ENCODE data around the gene PFKP.

The PFKP gene

DNA sequence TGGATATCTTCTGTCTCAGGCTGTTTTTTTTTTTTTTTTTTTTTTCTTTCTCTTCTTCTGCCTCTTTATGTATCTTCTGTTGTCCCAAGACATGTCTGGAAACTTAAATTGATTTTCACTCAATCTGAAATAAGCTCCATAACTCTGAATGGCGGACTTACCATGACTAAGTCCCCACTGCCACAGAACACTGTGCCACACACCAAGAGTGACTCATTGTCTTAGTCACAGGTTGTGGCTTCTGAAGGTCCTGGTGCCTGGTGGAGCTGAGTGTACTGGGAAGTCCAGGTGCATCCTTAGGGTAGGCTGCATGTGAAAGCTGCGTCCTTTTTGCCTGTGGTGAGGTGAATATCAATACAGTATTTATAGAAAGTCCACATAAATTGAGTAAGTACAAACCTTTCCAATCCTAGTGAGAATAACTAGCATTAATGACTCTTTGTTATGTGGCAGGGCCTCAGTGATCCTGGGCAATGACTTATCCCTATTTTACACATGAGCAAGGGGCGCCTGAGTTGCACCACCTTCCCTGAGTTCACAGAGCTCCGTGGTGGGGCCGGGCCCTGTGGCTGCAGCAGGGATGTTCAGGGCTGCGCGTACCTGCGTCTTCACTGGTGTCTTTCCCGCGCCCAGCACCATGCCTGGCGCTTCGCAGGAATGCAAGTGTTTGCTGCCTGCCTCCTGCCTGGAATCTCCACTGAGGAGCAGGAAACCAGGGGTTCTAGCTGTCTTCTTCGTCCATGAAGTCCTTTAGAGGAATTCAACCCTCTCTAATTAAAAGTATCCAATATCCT lies 4.3 kb downstream of the PFKP start:
- peak; percentile 80 for DNase-seq

DNA sequence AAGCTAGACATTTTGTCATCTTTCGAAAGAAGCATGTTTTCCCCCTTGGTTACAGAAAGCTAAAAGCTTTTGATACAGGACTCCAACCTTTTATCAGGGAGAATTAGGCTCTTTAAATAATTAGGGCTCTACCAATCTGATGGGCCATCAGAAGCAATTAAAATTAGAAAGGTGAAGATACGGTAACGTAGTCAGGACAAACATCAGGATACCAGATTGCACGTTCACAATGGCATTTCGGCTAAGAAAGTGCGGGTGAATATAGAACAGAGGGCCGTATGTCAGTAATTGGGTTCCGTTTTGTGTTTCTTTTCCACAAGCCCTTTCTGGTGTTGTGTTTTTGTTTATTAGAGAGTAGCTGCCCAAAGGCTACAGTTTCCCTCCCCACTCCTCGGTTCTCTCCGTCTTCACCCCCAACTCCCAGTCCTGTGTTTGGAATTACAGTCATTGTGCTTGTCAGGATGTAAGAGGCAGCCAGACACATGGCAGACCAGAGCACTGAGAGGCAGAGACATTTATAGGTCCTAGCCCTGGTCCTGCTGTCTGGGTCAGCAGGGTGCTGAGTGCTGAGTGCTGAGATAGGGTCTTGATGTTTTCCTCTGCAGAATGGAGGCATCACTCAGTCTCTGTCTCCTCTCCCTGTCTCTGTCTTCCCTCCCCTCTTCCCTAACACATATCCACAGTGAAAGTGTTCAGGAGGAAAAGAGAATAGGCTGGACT lies 5.5 kb downstream of the PFKP start:
- DNase-seq: no peak

DNA sequence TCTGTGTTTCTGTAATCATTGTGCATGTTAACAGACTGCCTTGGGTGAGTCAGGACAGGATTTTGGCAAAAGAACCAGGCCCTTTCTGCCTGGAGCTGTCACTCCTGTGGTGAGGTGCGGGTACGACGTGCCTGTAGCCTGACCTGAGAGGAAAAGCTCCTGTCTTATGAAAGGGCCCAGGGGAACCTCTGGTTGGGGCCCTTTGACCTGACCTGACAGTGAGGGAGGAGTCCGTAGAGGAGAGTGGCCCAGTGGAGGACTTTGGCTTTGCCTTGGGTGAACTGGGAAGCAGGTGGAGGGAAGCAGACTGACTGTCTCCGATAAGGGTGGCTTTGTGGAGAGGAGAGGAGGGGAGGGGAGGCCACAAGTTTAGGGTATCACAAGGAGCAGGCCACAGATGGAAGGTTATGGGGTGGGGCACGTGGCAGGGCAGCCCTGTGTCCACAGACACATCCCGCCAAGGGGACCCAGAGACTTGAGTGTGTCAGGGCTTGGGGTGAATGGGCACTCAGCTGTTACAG lies 6.9 kb downstream of the PFKP start:
- no peak for DNase-seq

DNA sequence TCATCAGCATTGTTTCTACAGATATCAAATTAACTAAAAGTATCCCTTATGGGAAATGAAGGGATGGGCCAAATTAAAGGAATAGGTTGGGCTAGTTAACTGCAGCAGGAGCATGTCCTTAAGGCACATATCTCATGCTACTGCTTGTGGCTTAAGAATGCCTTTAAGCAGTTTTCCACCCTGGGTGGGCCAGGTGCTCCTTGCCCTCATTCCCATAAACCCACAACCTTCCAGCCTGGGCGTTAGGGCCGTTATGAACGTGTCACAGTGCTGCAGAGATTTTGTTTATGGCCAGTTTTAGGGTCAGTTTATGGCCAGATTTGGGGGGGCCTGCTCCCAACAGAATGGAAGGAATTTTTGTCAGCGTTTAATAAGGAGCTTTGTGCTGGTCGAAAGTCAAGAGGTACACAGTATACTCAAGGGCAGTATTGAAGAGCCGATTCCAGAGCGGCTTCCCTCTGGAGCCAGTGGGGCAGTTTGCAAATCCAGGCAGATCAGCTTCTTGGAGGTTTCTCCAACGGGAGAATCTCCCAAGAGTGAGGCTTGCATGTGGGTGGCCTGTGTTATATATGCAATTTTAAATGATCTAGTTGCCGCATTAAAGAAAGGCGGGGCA lies 7.7 kb downstream of the PFKP start:
- DNase-seq: no peak

DNA sequence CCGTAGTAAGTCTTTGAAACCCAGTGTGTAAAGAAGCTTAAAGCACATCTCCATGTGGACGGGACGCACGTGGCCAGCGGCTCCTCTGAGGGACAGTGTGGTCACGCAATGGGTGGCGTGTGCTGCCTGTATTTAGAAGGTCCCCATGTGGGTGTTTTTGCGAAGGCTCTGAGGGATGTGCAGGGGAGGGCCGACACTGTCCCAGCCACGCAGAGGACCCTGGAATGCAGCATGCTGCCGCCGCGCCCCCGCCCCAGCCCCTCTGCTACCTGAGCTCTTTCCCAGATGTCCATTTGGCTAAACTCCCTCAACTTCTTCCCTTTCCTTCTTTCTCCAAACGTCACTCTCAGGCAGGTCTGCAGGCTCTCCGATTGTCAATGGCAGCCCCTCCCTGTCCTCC lies 8.8 kb downstream of the PFKP start:
- no peak for DNase-seq

DNA sequence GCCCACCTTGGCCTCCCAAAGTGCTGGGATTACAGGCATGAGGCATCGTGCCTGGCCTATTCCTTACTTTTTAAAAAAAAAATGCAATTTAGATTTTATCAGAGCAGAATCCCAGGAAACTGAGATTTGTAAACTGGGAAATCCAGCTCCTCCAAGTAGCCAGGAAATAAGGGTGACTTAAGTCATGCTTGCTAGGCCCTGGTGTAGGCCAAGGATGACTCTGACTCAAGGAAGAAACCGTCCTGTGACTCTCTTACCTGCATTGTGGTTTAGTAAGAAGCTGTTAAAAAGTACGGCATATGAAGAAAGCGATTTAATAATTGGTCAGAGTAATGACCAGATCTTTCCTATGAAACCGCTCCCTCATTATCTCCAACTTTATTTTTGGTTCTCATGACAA lies 10.2 kb downstream of the PFKP start:
- no peak for DNase-seq

DNA sequence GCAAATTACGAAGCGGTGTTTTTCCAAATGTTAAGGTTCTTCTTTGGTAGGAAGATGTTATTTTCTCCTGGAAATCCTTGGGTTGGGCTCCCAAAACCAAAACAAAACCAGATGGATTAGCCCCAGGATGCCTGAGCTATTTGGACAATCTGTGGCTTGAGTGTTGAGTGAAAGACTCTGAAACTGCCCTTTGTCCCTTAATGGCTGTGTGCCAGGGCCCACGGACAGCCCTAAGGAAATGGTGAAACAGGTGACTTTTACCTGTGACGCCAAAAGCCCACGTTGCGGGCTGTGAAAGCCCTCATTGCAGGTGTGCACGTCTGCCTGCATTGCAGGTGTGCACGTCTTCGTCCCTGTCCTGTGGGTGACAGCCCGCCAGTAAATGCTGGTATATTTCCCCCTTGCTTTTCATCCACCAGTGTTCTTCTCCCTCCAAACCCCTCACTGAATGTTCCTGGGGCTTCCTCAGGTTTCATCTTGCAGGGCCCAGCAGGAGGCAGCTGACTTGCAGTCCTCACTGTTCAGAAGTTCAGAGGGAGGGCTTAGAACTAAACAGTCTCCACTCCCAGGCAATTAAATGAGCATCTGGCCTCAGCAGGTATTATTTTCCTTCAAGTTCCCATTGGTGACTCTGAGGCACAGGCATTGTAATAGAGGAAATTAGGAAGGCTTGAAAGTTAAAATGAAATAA lies 10.7 kb downstream of the PFKP start:
- DNase-seq: no peak

DNA sequence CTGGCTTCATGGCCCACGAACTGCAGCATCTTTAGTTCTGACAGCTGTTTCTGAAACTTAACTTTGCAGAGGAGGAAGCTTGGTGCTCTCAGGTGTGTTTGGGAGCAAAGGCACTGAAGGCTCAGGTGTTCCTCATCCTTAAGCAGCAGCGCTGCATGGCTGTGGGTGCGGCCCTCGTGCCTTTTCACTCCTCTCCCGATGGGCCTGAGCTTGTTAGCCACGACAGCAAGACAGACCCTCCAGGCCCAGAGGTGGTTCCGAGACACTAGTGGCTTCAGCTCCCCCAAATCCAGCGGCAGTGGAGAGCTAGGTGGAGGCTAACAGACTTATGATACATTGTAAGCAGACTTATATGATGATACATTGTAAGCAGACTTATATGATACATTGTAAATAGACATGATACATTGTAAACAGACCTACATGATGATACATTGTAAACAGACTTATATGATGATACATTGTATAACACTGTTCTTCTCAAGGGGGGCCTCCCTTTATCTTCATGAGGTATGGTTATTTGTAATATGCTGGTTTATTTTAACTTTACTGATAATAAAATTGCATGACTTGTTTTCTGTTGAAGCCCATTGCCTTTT lies 14.1 kb downstream of the PFKP start:
- no peak for DNase-seq

DNA sequence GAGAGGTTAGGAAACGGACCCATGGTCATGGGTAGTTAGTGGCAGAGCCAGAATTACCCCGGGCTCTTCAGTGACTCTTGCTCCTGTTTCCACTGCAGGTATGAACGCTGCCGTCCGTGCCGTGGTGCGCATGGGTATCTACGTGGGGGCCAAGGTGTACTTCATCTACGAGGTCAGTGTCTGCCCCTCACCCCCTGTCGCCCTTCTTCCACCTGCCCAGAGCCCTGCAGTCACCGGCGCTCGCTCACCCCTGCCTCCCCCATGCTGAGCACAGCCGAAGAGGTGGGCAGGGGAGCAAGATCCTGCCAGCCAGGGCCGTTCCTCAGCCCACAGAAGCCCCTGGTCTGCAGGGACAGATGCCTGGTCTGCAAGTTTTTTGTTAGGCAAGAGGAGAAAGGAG lies 14.9 kb downstream of the PFKP start:
- DNase-seq: no peak

DNA sequence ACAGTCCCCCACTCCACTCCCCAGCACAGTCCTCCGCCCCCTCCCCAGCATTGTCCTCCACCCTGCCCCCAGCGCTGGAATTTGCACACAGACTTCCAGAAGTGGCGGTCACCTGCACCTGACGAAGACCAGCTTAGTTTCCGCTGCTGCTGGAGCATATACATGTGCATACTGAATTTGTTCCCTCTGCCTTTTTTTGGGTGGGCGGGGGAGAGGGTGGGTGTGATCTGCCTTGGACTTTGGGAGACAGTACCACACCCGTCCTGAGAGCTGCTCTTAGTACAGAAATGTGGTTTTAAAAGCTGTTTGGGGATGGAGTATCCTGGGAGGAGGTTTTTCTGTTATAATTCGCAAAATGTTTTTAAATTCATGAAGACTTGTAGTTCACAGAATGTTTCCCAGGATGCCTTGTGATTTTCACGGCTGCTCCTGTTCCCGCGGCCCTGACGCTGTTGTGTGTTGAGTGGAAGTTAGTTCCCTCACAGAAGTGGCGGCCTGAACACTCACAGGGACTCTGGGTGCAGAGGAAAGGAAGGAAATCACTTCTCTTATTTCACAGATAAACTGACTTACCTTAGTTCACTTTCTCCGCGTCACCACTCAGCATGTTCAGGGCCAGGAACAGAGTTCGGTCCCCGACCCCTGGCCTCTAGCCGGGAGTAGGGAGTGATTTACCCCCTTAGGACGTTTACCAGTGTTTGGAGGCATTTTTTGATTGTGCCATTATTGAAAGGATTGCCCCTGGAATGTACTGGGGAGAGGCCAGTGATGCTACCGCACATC lies 18.6 kb downstream of the PFKP start:
- DNase-seq: no peak

DNA sequence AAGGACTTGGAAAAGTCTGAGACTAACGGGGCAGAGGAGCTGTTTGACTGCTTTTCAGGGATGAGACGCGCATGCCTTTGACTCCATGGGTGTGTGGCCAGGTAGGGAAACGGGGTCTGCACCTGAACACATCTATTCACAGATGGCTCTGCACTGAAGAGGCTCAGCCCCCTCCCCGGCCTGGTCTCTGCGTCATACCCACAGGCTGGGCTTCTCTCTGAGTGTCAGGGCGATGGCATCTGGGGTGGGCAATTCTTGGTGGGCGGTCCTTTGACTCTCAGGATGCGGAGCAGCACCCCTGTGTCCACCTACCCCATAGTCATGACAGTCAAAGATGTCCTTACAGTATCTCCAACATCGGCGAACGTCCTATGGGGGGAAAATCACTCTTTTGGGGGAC lies 23.0 kb downstream of the PFKP start:
- DNase-seq: no peak

DNA sequence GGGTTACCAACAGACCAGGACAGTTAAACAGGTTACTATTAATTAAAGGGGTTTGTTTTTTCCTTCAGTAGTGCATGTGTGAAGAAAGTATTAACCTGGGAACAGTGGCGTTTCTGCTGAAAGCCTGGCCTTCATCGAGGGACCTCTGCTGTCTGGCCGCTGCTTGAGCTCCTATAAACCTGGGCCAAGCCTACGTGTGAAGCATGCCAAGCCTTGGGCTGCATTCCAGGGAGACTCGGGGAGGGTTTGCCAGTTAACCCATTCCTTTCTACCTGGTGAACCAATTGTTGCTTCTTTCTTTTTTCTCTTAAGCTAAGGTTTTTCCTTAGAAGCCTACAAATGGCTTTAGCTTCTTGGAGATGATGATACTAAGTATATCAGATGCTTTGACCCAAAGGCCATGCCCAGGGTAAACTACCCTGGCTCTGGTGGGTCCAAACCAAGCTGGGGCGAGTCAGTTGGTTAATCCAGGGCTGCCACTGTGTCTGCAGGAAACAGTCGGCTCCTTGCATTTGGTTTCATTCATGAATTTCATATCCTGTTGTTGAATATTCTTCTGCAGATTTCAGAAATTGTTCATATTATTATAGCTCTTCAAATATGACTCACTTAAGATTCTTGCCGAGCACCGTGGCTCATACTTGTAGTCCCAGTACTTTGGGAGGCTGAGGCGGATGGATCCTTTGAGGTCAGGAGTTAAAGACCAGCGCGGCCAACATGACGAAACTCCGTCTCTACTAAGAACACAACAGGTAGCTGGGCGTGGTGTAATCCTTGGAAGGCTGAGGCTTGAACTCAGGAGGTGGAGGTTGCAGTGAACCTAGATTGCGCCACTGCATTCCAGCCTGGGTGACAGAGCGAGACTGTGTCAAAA lies 23.8 kb downstream of the PFKP start:
- DNase-seq: peak; percentile 90

DNA sequence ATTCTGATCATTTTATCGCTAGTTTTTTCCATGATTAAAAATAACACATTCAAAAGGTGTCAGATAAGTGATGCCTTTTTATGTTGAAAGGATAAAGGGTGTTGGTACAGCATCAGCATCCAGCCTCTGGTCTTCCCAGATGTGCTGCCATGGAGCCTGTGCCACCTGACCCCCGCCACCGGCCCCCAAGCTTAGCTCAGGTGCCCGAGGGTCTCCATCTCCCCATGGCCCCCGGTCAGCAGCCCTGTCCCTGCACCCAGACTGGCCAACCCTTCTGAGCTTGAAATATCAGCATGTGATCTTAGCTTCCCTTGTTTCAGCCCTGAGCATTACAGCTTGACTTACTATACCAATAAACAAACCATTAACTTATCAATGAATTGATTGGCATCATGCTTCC lies 24.6 kb downstream of the PFKP start:
- no peak for DNase-seq

DNA sequence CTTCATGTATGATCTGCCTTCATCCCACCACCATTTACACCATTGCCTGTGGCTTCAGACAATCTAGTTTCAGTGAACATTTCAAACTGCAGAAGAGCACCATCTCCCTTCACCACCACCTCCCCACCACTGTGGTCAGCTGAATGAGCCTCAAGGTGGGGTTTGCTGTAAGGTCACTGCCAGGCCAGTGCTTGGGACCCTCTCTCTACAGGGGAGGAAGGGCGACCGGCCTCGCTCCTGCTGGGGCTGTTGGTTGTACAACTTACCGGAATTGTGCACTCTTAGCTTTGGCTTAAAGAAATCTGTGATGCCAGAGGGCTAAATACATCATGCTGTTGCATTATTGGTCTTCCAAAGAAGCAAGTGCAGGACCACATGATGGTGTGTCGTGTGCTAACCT lies 26.6 kb downstream of the PFKP start:
- DNase-seq: no peak

DNA sequence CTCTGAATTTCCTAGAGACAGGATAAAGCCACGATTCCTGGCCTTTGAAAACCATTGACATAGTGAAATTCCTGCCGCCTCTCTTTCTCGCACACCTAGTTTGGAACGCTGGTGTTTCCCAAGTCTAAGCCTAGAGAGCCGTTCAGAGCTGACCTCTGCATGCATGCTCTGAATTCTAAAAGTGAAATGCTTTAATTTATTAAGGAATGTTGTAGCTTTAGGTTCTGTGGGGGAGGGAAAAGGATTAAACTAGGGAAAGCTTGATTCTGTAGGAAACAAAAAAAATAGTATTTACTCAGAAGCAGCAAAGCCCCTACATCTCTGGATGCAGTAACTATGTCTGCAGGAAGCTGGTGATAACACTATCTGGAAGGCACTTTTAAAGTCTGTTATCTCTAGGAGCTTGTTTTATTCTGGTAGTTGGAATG lies 27.3 kb downstream of the PFKP start:
- no peak for DNase-seq

DNA sequence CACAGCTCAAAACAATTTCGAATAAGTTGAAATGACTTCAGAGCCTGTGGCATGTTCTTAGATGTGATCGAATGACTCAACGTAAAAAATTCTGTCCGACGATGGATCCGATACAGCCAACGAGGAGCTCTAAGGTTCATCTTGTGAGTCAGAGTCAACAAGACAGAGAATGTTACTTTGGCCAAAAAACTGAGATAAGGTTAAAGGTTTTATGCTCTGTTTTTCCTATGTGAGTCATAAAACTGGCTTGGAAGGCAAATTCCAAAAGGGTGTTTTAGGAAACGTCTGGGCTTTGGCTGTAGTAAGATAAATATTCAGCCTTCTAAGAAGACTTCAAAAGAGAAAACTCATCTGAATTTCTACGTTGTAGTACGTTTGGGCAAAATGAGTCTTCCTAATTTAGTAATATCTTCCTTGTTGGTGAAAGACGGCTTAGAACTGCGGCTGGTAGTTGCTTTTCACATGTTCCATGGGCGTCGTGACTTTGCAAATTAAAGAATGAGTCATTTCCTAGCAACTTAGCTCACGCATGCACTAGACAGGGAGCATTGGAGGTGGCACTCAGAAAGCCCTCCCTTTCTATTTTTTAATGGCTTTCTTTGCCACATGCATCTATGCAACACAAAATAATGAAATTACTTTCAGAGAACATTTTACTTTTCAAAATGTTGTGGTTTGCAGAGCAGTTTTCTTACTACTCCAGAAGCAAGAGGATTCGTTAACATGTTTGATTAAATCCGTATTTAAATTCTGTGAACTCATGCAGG lies 28.2 kb downstream of the PFKP start:
- DNase-seq: peak; percentile 91

DNA sequence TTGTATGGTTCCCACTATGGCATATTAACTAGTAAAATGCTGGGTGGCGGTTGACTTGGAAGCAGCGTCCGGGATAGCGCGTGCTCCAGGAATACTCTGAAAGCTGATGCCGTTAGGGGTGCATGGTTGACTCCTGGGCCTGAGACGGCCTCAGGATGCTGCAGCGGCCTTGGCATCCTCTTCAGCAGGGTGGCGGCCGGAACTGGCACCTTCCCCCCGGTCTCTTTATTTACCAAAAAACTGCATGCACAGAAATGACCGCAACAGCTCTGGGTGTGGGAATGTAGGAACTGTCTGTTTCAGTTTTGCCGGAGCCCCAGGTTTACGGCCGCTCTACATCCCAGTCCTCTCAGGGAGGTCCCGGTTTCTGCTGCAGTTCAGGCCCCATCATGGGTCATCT lies 28.8 kb downstream of the PFKP start:
- peak; percentile 33 for DNase-seq

DNA sequence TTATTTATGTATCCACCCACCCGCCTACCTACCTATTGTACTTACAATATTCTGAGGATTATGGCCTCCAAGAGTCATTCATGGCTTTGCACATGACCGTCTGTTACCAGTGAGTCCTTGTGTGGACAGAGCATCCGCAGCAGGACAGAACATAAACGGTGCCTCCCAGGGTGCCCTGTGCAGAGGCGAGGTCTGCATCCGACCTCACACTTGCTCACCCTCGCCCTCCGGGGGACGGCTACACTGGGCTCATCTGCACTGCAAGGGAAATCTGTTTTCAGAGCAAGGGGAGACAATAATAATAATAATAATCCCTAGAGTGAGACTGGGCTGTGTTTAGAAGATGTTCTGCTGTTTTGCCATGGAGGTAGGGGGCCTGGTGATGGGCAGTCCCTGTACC lies 29.8 kb downstream of the PFKP start:
- DNase-seq: no peak

DNA sequence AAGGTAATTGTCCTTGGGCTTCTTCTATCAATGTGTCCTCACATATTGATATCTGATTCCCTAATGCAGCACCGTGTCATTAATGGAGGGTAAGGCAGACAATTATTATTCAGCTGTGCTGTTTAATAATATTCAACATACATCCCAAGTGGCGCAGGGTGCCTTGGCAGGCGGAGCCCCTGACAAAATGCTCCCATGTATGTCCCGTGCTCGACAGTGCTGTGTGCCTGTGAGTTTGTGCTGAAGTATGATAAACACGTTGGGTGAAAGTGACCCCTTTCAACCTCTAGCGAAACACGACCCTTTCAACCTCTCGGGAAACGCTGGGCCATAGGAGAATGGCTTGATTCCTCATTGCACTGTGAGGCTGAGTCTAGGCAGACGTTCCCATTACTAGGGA lies 31.3 kb downstream of the PFKP start:
- no peak for DNase-seq
